ENCODE data around the gene MRPL22. TPM values are rescaled to one million over a fixed set of nuclear protein-coding genes. Genes with fewer than 3 reads are reported as not detected.
"Not testable (repeated sequence)": the region's sequence is repeated elsewhere in the genome, so short reads cannot be mapped to it uniquely, and the experiment has no call there.

MRPL22 gene
- total and polyA plus RNA-seq, 2 donors (not counting 3 experiments of a cell fraction or from before 2014, with no cell fraction given), result 66.9 to 112 TPM

GRCh38 chr5:154972476-154973080 lies 31.7 kb downstream of the MRPL22 start:
- ChIA-PET POLR2A (no interaction called here), CTCF (interaction anchor here (0.6 to 6.8 kb wide), 41 partner anchors 8 to 480 kb away, joined by 3 to 191 read pairs (median 5); partner anchors contain the start of gene GEMIN5)
- Histone ChIP-seq H3K4me1 (ENCODE audit: control insufficient read depth, extremely low read depth, insufficient read depth, low read length) (peaks cover 18% of the 10 kb centered on the region), H3K27ac (ENCODE audit: insufficient read depth, low read depth, low read length) (no peak overlapping the region), H3K4me2 (ENCODE audit: insufficient read depth, low read length) (no peak overlapping the region), H3K4me3 (replicated peaks in 1 of 3; ENCODE audit: insufficient read depth in 1 of 3, low read depth in 1 of 3, low read length in 3 of 3) (no peak overlapping the region), H3K9me1 (replicated peaks; ENCODE audit: control insufficient read depth, extremely low read depth, insufficient read depth, low read length) (no peaks in the 10 kb centered on the region), H3K79me2 (ENCODE audit: control insufficient read depth, insufficient read depth, low read length) (peaks cover 11% of the 10 kb centered on the region), H2AFZ (ENCODE audit: low read depth, low read length) (no peak overlapping the region), H3K27me3 (ENCODE audit: control insufficient read depth in 2 of 2, insufficient read depth in 2 of 2, low read length in 2 of 2) (no peaks in the 10 kb centered on the region), H3K9ac (replicated peaks; ENCODE audit: extremely low read depth, insufficient read depth, low read length) (no peak overlapping the region), H3K36me3 (ENCODE audit: control insufficient read depth in 2 of 2, extremely low read depth in 1 of 2, insufficient read depth in 2 of 2, low read length in 2 of 2) (peaks cover 4% of the 10 kb centered on the region in 2 experiments), H4K20me1 (replicated peaks; ENCODE audit: control insufficient read depth, extremely low read depth, insufficient read depth, low read length) (no peaks in the 10 kb centered on the region), H3K9me3 (replicated peaks; ENCODE audit: control insufficient read depth, insufficient read depth, low read length) (no peaks in the 10 kb centered on the region)
- TF ChIP-seq MAX (IDR thresholded peaks at IDR 0.05; ENCODE audit: insufficient read depth, insufficient read length) (no peak), POLR2AphosphoS5 (IDR thresholded peaks at IDR 0.05; ENCODE audit: insufficient read depth, low read depth, low read length) (no peak), CTCF (IDR thresholded peaks at IDR 0.05; ENCODE audit: extremely low read depth in 1 of 2, insufficient read depth in 1 of 2, low read depth in 1 of 2, low read length in 2 of 2) (peak; percentile 66 to 69), EZH2 (IDR thresholded peaks at IDR 0.05; ENCODE audit: borderline replicate concordance, low read depth, low read length, severe bottlenecking) (no peak), JUN (IDR thresholded peaks at IDR 0.05; ENCODE audit: borderline replicate concordance, insufficient read depth, insufficient read length, low read depth) (no peak)
- peak; percentile 74 for DNase-seq (ENCODE audit: low read depth, low spot score)
- BruUV-seq (replicated peaks), result no TSS peak
- peak; percentile 62 for FAIRE-seq
- intact Hi-C loops (cut with micrococcal nuclease), result loop anchor here (1.0 to 2.0 kb wide), 5 partner anchors 23 to 175 kb away; no protein-coding TSS in a partner anchor
- dilution Hi-C loops (cut with MboI; ENCODE audit: extremely low pct_ligation_motif_present, low sequenced_read_pairs), result no loop called here

- DNase-seq (ENCODE audit: low read depth, low spot score); FAIRE-seq; H3K79me2 ChIP-seq (ENCODE audit: control insufficient read depth, insufficient read depth, low read length); dilution Hi-C loops (cut with MboI; ENCODE audit: extremely low pct_ligation_motif_present, low sequenced_read_pairs); H3K9me3 ChIP-seq (replicated peaks; ENCODE audit: control insufficient read depth, insufficient read depth, low read length); H3K27me3 ChIP-seq (ENCODE audit: control insufficient read depth in 2 of 2, insufficient read depth in 2 of 2, low read length in 2 of 2); BruUV-seq (replicated peaks); H3K9me1 ChIP-seq (replicated peaks; ENCODE audit: control insufficient read depth, extremely low read depth, insufficient read depth, low read length); H4K20me1 ChIP-seq (replicated peaks; ENCODE audit: control insufficient read depth, extremely low read depth, insufficient read depth, low read length); H3K36me3 ChIP-seq (ENCODE audit: control insufficient read depth in 2 of 2, extremely low read depth in 1 of 2, insufficient read depth in 2 of 2, low read length in 2 of 2); POLR2A ChIA-PET; H3K4me2 ChIP-seq (ENCODE audit: insufficient read depth, low read length); intact Hi-C loops (cut with micrococcal nuclease); H3K9ac ChIP-seq (replicated peaks; ENCODE audit: extremely low read depth, insufficient read depth, low read length); H3K27ac ChIP-seq (ENCODE audit: insufficient read depth, low read depth, low read length); H2AFZ ChIP-seq (ENCODE audit: low read depth, low read length); H3K4me1 ChIP-seq (ENCODE audit: control insufficient read depth, extremely low read depth, insufficient read depth, low read length); H3K4me3 ChIP-seq (replicated peaks in 1 of 3; ENCODE audit: insufficient read depth in 1 of 3, low read depth in 1 of 3, low read length in 3 of 3): not testable (repeated sequence)
- CTCF ChIA-PET, result interaction anchor here (1.5 kb wide), 1 partner anchor 28 kb away, joined by 4 read pairs; no protein-coding TSS in a partner anchor
Observed at GRCh38 chr5:154976082-154976481, 35.2 kb downstream of the MRPL22 start.

Measured in endothelial cell of umbilical vein (primary cell).